Testis (tissue), 2 donors: Measurements from ENCODE around the gene PGM1.

Experiments used
- CTCF ChIP-seq, 3 experiments: fragments of 450-650 bp in 2 of 3; fragments of 200-600 bp in 1 of 3; sonication (generic) in 1 of 3; IDR thresholded peaks; one replicate each; pipeline ENCODE4 v1.5.1; 2016 to 2019; ENCODE audit warnings: antibody characterized with exemption in 3 of 3, mild to moderate bottlenecking in 2 of 3, moderate library complexity in 1 of 3
- POLR2A ChIP-seq: fragments of 450-650 bp; IDR thresholded peaks from one replicate; pipeline ENCODE4 v1.6.1; 2017; ENCODE audit warnings: antibody characterized with exemption, mild to moderate bottlenecking, moderate library complexity

- TF ChIP-seq CTCF (IDR thresholded peaks at IDR 0.05) = no peak
- no peak for TF ChIP-seq POLR2A
These were observed 24.1 kb upstream of the PGM1 start for GRCh38 chr1:63569068-63569467.
